Endothelial cell of umbilical vein (primary cell): ENCODE results near the gene LCLAT1. TPM values are rescaled to one million over a fixed set of nuclear protein-coding genes. Genes with fewer than 3 reads are reported as not detected.

ENCODE experiments used
- BruUV-seq: library from RNA; stranded (reverse); fragments of 400-500 nt; replicated peaks from 2 replicates; lab custom pipeline; 2021; lab: Mats Ljungman, UMichigan
- CTCF ChIA-PET: fragments of 300-600, 350-600 bp; sonication (Branson Sonifier 250); formaldehyde crosslinking; loops from one replicate; lab custom pipeline; 2021; ENCODE audit warnings: antibody characterized with exemption, inconsistent platforms; lab: Charles Lee
- POLR2A ChIA-PET: fragments of 300-600, 350-600 bp; sonication (Branson Sonifier 250); formaldehyde crosslinking; loops from one replicate; lab custom pipeline; 2021; ENCODE audit warnings: antibody characterized with exemption, inconsistent platforms; lab: Charles Lee
- DNase-seq: peaks from one replicate; pipeline ENCODE4 v3.0.0-alpha.2; 2011; ENCODE audit warnings: low read depth, low spot score
- FAIRE-seq: peaks from 2 replicates; lab custom pipeline; 2011; peaks lifted over from hg19 to GRCh38; lab: Jason Lieb, UNC
- H2AFZ ChIP-seq: 2 replicates; pipeline ENCODE4 v1.6.0; 2012; ENCODE audit warnings: low read depth, low read length, control low read depth, inconsistent platforms
- H3K27ac ChIP-seq: 2 replicates; pipeline ENCODE4 v1.5.1; 2011; ENCODE audit warnings: low read depth, mild to moderate bottlenecking, control low read depth, low read length, moderate library complexity; ENCODE audit not compliant: insufficient read depth
- H3K27me3 ChIP-seq, 2 experiments: 2 replicates each; pipeline versions ENCODE4 v1.6.0 to v1.6.1; 2011; ENCODE audit warnings: low read length in 2 of 2, mixed read lengths in 1 of 2; ENCODE audit not compliant: control insufficient read depth in 2 of 2, insufficient read depth in 2 of 2
- H3K36me3 ChIP-seq, 2 experiments: 2 replicates in 1 of 2; 3 replicates in 1 of 2; pipeline ENCODE4 v1.5.1; 2011; ENCODE audit warnings: low read length in 2 of 2, mild to moderate bottlenecking in 1 of 2, moderate library complexity in 1 of 2; ENCODE audit not compliant: control insufficient read depth in 2 of 2, insufficient read depth in 2 of 2; ENCODE audit errors: extremely low read depth in 1 of 2
- H3K4me1 ChIP-seq: 3 replicates; pipeline ENCODE4 v1.5.1; 2011; ENCODE audit warnings: mild to moderate bottlenecking, low read length; ENCODE audit not compliant: control insufficient read depth, insufficient read depth; ENCODE audit errors: extremely low read depth
- H3K4me2 ChIP-seq: 2 replicates; pipeline ENCODE4 v1.6.1; 2011; ENCODE audit warnings: low read length, control low read depth, mixed read lengths; ENCODE audit not compliant: insufficient read depth
- H3K4me3 ChIP-seq, 3 experiments: fragments of 200-600 bp in 1 of 3; sonication (generic), shearing (Covaris generic) in 1 of 3; replicated peaks in 1 of 3; 2 replicates each; pipeline ENCODE4 v1.5.1; 2011 to 2016; ENCODE audit warnings: control low read depth in 3 of 3, low read length in 3 of 3, mild to moderate bottlenecking in 2 of 3, inconsistent platforms in 1 of 3, low read depth in 1 of 3, moderate library complexity in 1 of 3; ENCODE audit not compliant: insufficient read depth in 1 of 3
- H3K79me2 ChIP-seq: 2 replicates; pipeline ENCODE4 v1.6.0; 2012; ENCODE audit warnings: low read length, inconsistent platforms; ENCODE audit not compliant: control insufficient read depth, insufficient read depth
- H3K9ac ChIP-seq: replicated peaks from 2 replicates; pipeline ENCODE3; 2011; ENCODE audit warnings: low read length, control low read depth; ENCODE audit not compliant: insufficient read depth; ENCODE audit errors: extremely low read depth
- H3K9me1 ChIP-seq: replicated peaks from 3 replicates; pipeline ENCODE4 v1.6.0; 2011; ENCODE audit warnings: mild to moderate bottlenecking, low read length; ENCODE audit not compliant: control insufficient read depth, insufficient read depth; ENCODE audit errors: extremely low read depth
- H3K9me3 ChIP-seq: replicated peaks from 2 replicates; pipeline ENCODE4 v1.5.1; 2012; ENCODE audit warnings: low read length, inconsistent platforms; ENCODE audit not compliant: control insufficient read depth, insufficient read depth
- H4K20me1 ChIP-seq: replicated peaks from 2 replicates; pipeline ENCODE3; 2011; ENCODE audit warnings: mild to moderate bottlenecking, low read length; ENCODE audit not compliant: control insufficient read depth, insufficient read depth; ENCODE audit errors: extremely low read depth
- CTCF ChIP-seq, 2 donors: IDR thresholded peaks; 1 replicate in 1 of 2; 2 replicates in 1 of 2; pipeline ENCODE4 v1.5.1; 2011; ENCODE audit warnings: low read length in 2 of 2, mild to moderate bottlenecking in 2 of 2, moderate library complexity in 2 of 2, control low read depth in 1 of 2, inconsistent platforms in 1 of 2, low read depth in 1 of 2; ENCODE audit not compliant: insufficient read depth in 1 of 2; ENCODE audit errors: extremely low read depth in 1 of 2
- EZH2 ChIP-seq: IDR thresholded peaks from 2 replicates; pipeline ENCODE4 v1.6.1; 2012; ENCODE audit warnings: borderline replicate concordance, low read depth, mild to moderate bottlenecking, moderate library complexity, low read length, inconsistent platforms; ENCODE audit not compliant: severe bottlenecking
- FOS ChIP-seq: IDR thresholded peaks from 2 replicates; pipeline ENCODE4 v1.6.1; 2011; ENCODE audit warnings: mild to moderate bottlenecking, low read length, moderate library complexity, borderline replicate concordance; ENCODE audit not compliant: insufficient read depth
- GATA2 ChIP-seq: IDR thresholded peaks from 2 replicates; pipeline ENCODE4 v1.7.0; 2011; ENCODE audit warnings: low read depth, mild to moderate bottlenecking, moderate library complexity, mixed read lengths, low read length; ENCODE audit not compliant: insufficient read length, insufficient read depth
- JUN ChIP-seq: IDR thresholded peaks from 2 replicates; pipeline ENCODE4 v1.6.1; 2011; ENCODE audit warnings: borderline replicate concordance, low read depth; ENCODE audit not compliant: insufficient read length, insufficient read depth
- MAX ChIP-seq: IDR thresholded peaks from 2 replicates; pipeline ENCODE4 v1.6.1; 2011; ENCODE audit not compliant: insufficient read depth, insufficient read length
- MYC ChIP-seq: IDR thresholded peaks from one replicate; pipeline ENCODE4 v1.6.1; 2011; ENCODE audit warnings: mild to moderate bottlenecking, low read depth, low read length
- POLR2A ChIP-seq: IDR thresholded peaks from 2 replicates; pipeline ENCODE4 v1.6.1; 2012; ENCODE audit warnings: low read depth, mild to moderate bottlenecking, control low read depth, low read length
- POLR2AphosphoS5 ChIP-seq: IDR thresholded peaks from 2 replicates; pipeline ENCODE4 v1.6.1; 2012; ENCODE audit warnings: low read depth, mild to moderate bottlenecking, control low read depth, low read length, moderate library complexity; ENCODE audit not compliant: insufficient read depth
- dilution Hi-C: fragments of 300-500 bp; cut with MboI; formaldehyde crosslinking; loops from one replicate; pipeline ENCODE4 v1.15.0; 2019; ENCODE audit warnings: low sequenced_read_pairs; ENCODE audit not compliant: extremely low pct_ligation_motif_present
- intact Hi-C: fragments of 100-400 bp; cut with micrococcal nuclease; formaldehyde crosslinking; loops from one replicate; pipeline ENCODE4 v1.10.0; 2022
- polyA plus RNA-seq, 4 experiments: library from polyadenylated mRNA; depleted of rRNA in 3 of 4; stranded (reverse) in 3 of 4; unstranded in 1 of 4; fragments of >200 nt; gene quantifications; 2 replicates each; pipeline versions ENCODE4 v1.2.1 to v1.2.3, GENCODE V29; 2011 to 2012; ENCODE audit warnings: missing spikeins in 1 of 4
- total RNA-seq: library from RNA; stranded (reverse); gene quantifications from 2 replicates; pipeline ENCODE4 v1.2.3, GENCODE V29; 2021

Gene LCLAT1
- total and polyA plus RNA-seq, 2 donors (not counting 3 experiments of a cell fraction or from before 2014, with no cell fraction given) = 6.1 to 20.8 TPM

GRCh38 chr2:30620102-30620501 is 173.1 kb downstream of the LCLAT1 start:
- no peaks in the 10 kb centered on the region for H3K9me3 ChIP-seq
- no peaks in the 10 kb centered on the region for H3K27me3 ChIP-seq
- H3K36me3 ChIP-seq = no peaks in the 10 kb centered on the region
- ChIA-PET CTCF (interaction anchor here (1.5 kb wide), 1 partner anchor 29 kb away, joined by 3 read pairs; no protein-coding TSS in a partner anchor), POLR2A (no interaction called here)
- H4K20me1 ChIP-seq = no peaks in the 10 kb centered on the region
- no peaks in the 10 kb centered on the region for H3K9me1 ChIP-seq
- DNase-seq (no peak), FAIRE-seq (no peak)
- TF ChIP-seq MYC = no peak
- no peak for TF ChIP-seq POLR2A
- TF ChIP-seq CTCF (IDR thresholded peaks at IDR 0.05; ENCODE audit: extremely low read depth in 1 of 2, insufficient read depth in 1 of 2, low read depth in 1 of 2, low read length in 2 of 2) = no peak
- TF ChIP-seq MAX = no peak
- no peak for TF ChIP-seq GATA2
- TF ChIP-seq FOS = no peak
- no peak for TF ChIP-seq POLR2AphosphoS5
- no peak for TF ChIP-seq EZH2
- TF ChIP-seq JUN = no peak
- no peaks in the 10 kb centered on the region for H3K79me2 ChIP-seq
- no peak overlapping the region for H3K27ac ChIP-seq
- no peak overlapping the region for H3K4me3 ChIP-seq
- no peak overlapping the region for H2AFZ ChIP-seq
- no peaks in the 10 kb centered on the region for H3K4me1 ChIP-seq
- BruUV-seq = no TSS peak
- dilution Hi-C loops = no loop called here
- H3K9ac ChIP-seq = no peak overlapping the region
- intact Hi-C loops = no loop called here
- no peak overlapping the region for H3K4me2 ChIP-seq
